GM10248 (cell line): ENCODE results near the gene ANKDD1A.
A peak's percentile ranks its signal among the peaks of the same experiment; 100 is the strongest.

Experiments used
- CTCF ChIA-PET: fragments of 300-600 bp; sonication (Branson Sonifier 250); formaldehyde crosslinking; extraction: SDS; loops from one replicate; lab custom pipeline; 2021; ENCODE audit warnings: antibody characterized with exemption; lab: Yijun Ruan, JAX
- POLR2A ChIA-PET: fragments of 350-650 bp; sonication (Branson Sonifier 250); formaldehyde crosslinking; extraction: SDS; loops from one replicate; lab custom pipeline; 2020; ENCODE audit warnings: antibody characterized with exemption; lab: Yijun Ruan, JAX
- DNase-seq: peaks from one replicate; pipeline ENCODE4 v3.0.0; 2012; ENCODE audit errors: extremely low spot score
- CTCF ChIP-seq: IDR thresholded peaks from 2 replicates; pipeline ENCODE4 v1.5.1; 2012; ENCODE audit warnings: mild to moderate bottlenecking, low read depth; ENCODE audit errors: extremely low read depth, missing control alignments, control extremely low read depth

ANKDD1A gene

DNA sequence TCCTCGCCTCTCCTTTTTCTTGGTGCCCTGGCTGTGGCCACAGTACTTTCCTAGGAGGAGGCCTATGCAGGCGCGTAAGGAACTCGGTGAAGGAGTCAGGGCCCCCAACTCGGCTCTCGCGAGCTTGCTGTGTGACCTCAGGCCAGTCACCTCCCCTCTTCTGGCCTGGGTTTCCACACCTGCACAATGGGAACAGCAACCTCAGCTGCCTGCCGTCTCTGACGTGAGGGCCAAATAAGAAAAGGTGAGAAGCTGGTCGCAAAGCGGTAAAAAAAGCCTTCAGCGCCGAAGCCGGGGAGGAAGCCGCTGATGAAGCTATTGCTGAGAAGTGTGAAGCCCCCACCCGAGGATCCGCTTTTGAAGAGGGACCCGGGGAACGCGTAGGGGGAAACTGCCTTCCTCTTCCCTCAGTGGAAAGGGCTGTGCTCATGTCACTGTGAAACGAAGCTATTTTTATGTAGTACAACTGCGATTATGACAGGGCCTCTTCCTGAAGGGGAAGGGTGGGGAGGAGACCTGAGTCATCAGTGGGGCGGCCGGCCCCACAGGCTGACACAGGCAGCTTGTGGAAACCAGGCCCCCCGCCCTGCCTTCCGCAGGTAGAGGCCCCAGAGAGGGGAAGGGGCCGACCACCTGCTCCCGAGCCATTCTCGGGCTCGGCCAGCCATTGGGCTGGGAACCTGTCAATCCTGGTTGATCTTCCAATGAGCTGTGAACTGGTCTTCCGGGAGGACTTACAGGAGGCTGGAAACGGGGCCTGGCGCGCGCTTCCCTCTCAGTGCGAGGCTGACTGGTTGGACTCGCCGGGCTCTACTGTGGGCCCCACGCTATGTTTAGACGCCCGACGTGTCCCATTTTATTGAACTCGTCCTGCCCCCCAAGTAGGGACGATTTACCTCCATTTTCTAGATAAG is 18.0 kb upstream of the ANKDD1A start:
- ChIA-PET POLR2A (interaction anchor here (0.9 to 3.7 kb wide), 12 partner anchors 10 to 412 kb away, joined by 3 to 24 read pairs (median 8); partner anchors contain the start of genes PIF1 and RNU5B-1), CTCF (interaction anchor here (0.6 to 5.9 kb wide), 19 partner anchors 11 to 166 kb away, joined by 3 to 50 read pairs (median 4); partner anchors contain the start of genes PIF1 and PLEKHO2)
- TF ChIP-seq CTCF: no peak
- DNase-seq: peak; percentile 94

GRCh38 chr15:64894395-64895056 is 17.2 kb upstream of the ANKDD1A start:
- DNase-seq: peak; percentile 78
- ChIA-PET POLR2A (interaction anchor here (0.9 to 3.7 kb wide), 13 partner anchors 11 to 411 kb away, joined by 3 to 24 read pairs (median 8); partner anchors contain the start of genes PIF1 and RNU5B-1), CTCF (interaction anchor here (0.6 to 5.9 kb wide), 24 partner anchors 11 to 167 kb away, joined by 3 to 50 read pairs (median 4); partner anchors contain the start of genes PIF1 and PLEKHO2)
- TF ChIP-seq CTCF: no peak

GRCh38 chr15:64895285-64896065 is 16.2 kb upstream of the ANKDD1A start:
- POLR2A ChIA-PET: interaction anchor here (0.6 to 3.7 kb wide), 5 partner anchors 31 to 84 kb away, joined by 3 to 24 read pairs (median 9); no protein-coding TSS in a partner anchor
- CTCF ChIA-PET: interaction anchor here (0.9 to 5.9 kb wide), 13 partner anchors 10 to 166 kb away, joined by 3 to 50 read pairs (median 4); partner anchors contain the start of gene PIF1
- peak; percentile 67 for DNase-seq
- no peak for TF ChIP-seq CTCF

- POLR2A ChIA-PET: interaction anchor here (0.6 kb wide), 1 partner anchor 33 kb away, joined by 3 read pairs; no protein-coding TSS in a partner anchor
- CTCF ChIA-PET: interaction anchor here (2.4 to 5.9 kb wide), 3 partner anchors 9 to 51 kb away, joined by 6 to 50 read pairs (median 30); no protein-coding TSS in a partner anchor
- DNase-seq: no peak
- no peak for TF ChIP-seq CTCF
Observed at GRCh38 chr15:64896371-64897069, 15.2 kb upstream of the ANKDD1A start.

- no peak for DNase-seq
- CTCF ChIA-PET: interaction anchor here (5.9 kb wide), 1 partner anchor 8 kb away, joined by 50 read pairs; no protein-coding TSS in a partner anchor
- TF ChIP-seq CTCF: no peak
- POLR2A ChIA-PET: no interaction called here
Observed at GRCh38 chr15:64897345-64897985, 14.2 kb upstream of the ANKDD1A start.
